ENCODE data around the gene ST3GAL5.

Gene ST3GAL5

GRCh38 chr2:85917887-85918795 is 29.4 kb upstream of the ST3GAL5 start:
- DNase-seq (ENCODE audit: insufficient read length, low spot score): no peak
- FAIRE-seq: no peak

GRCh38 chr2:85915606-85916303 is 27.0 kb upstream of the ST3GAL5 start:
- no peak for FAIRE-seq
- no peak for DNase-seq (ENCODE audit: insufficient read length, low spot score)

- DNase-seq (ENCODE audit: insufficient read length, low spot score) (no peak), FAIRE-seq (no peak)
Observed at GRCh38 chr2:85914922-85915321, 26.1 kb upstream of the ST3GAL5 start.

GRCh38 chr2:85913884-85914881 is 25.4 kb upstream of the ST3GAL5 start:
- no peak for DNase-seq (ENCODE audit: insufficient read length, low spot score)
- FAIRE-seq: no peak

- DNase-seq (ENCODE audit: insufficient read length, low spot score): no peak
- no peak for FAIRE-seq
Observed at GRCh38 chr2:85911814-85912692, 23.3 kb upstream of the ST3GAL5 start.

GRCh38 chr2:85911097-85911496 is 22.3 kb upstream of the ST3GAL5 start:
- no peak for DNase-seq (ENCODE audit: insufficient read length, low spot score)

GRCh38 chr2:85909005-85909404 is 20.2 kb upstream of the ST3GAL5 start:
- DNase-seq (ENCODE audit: insufficient read length, low spot score) (no peak), FAIRE-seq (no peak)

More at GRCh38 chr2:85911097-85911496, 22.3 kb upstream of the ST3GAL5 start:
- no peak for FAIRE-seq

GRCh38 chr2:85908506-85908905 is 19.7 kb upstream of the ST3GAL5 start:
- DNase-seq (ENCODE audit: insufficient read length, low spot score): no peak
- no peak for FAIRE-seq

- DNase-seq (ENCODE audit: insufficient read length, low spot score) (no peak), FAIRE-seq (peak; percentile 69)
Observed at GRCh38 chr2:85907671-85908157, 18.9 kb upstream of the ST3GAL5 start.

- DNase-seq (ENCODE audit: insufficient read length, low spot score) (no peak), FAIRE-seq (no peak)
Observed at GRCh38 chr2:85906748-85907147, 18.0 kb upstream of the ST3GAL5 start.

GRCh38 chr2:85905891-85906290 is 17.1 kb upstream of the ST3GAL5 start:
- DNase-seq (ENCODE audit: insufficient read length, low spot score): no peak
- no peak for FAIRE-seq

- DNase-seq (ENCODE audit: insufficient read length, low spot score): no peak
- FAIRE-seq: no peak
Observed at GRCh38 chr2:85905187-85905666, 16.4 kb upstream of the ST3GAL5 start.

- no peak for DNase-seq (ENCODE audit: insufficient read length, low spot score)
- no peak for FAIRE-seq
Observed at GRCh38 chr2:85903849-85904248, 15.1 kb upstream of the ST3GAL5 start.

- no peak for FAIRE-seq
- no peak for DNase-seq (ENCODE audit: insufficient read length, low spot score)
Observed at GRCh38 chr2:85902496-85902895, 13.7 kb upstream of the ST3GAL5 start.

- FAIRE-seq: no peak
Observed at GRCh38 chr2:85901155-85901554, 12.4 kb upstream of the ST3GAL5 start.

GRCh38 chr2:85900366-85900765 is 11.6 kb upstream of the ST3GAL5 start:
- DNase-seq (ENCODE audit: insufficient read length, low spot score) (no peak), FAIRE-seq (no peak)

More at GRCh38 chr2:85901155-85901554, 12.4 kb upstream of the ST3GAL5 start:
- no peak for DNase-seq (ENCODE audit: insufficient read length, low spot score)

GRCh38 chr2:85899849-85900248 is 11.1 kb upstream of the ST3GAL5 start:
- no peak for FAIRE-seq
- DNase-seq (ENCODE audit: insufficient read length, low spot score): no peak

GRCh38 chr2:85899284-85899683 is 10.5 kb upstream of the ST3GAL5 start:
- FAIRE-seq (no peak), DNase-seq (ENCODE audit: insufficient read length, low spot score) (no peak)

GRCh38 chr2:85898881-85899280 is 10.1 kb upstream of the ST3GAL5 start:
- no peak for FAIRE-seq
- DNase-seq (ENCODE audit: insufficient read length, low spot score): no peak
